ENCODE data around the gene CAMK1D.

Gene CAMK1D

GRCh38 chr10:12500381-12501303 is 151.3 kb downstream of the CAMK1D start:
- DNase-seq = no peak

DNA sequence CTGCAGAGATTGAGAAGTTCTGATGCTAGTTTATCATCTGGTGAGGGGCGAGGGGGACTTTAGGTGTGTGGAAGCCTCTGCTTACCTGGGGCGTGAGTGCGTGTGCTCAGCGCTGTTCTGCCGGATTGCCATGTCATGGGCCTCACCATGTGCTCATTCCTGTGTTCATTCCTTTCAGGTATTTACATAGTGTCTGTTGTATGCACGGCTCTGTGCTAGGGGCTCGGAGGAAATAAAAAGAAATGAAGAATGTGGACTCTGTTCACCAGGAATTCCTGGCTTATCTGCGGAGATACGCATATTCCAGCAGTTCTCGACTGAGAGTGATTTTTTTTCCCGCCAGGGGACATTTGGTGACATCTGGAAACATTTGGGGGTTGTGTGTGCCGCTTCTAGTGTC is 152.0 kb downstream of the CAMK1D start:
- DNase-seq = no peak

DNA sequence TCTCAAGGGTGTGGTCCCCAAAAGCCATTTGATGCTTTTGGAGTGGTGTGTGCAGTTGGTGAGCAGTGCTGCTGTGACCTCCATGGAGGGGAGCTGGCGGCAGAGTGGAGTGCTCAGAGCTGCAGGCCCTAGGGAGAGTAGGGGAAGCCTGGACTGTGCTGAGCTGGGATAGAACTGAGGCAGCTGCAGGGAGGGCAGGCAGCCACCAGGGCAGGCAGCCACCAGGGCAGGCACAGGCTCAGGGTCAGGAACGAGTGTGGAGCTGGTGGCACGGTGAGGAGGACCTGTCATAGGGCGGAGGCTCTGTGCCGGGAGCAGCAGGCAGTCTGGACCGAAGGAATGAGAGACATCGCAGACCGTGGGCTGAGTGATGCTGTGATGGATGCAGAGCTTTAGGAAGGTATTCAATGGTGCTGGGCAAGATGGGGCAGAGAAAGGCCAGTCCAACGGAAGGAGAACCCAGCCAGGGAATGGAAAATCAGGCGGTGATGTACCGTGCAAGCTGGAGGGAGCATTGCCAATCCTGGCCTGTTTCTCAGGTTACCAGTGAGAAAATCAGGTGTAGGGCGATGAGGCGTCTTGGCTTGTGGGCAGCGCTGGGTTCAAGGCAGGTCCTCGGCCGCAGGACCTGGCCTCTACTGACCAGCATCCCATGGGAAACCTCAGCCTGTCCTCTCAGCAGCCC is 152.6 kb downstream of the CAMK1D start:
- no peak for DNase-seq

GRCh38 chr10:12502526-12503274 is 153.4 kb downstream of the CAMK1D start:
- DNase-seq = no peak

GRCh38 chr10:12503311-12503710 is 154.0 kb downstream of the CAMK1D start:
- DNase-seq = no peak

- no peak for DNase-seq
Observed at GRCh38 chr10:12504176-12504575, 154.8 kb downstream of the CAMK1D start.

DNA sequence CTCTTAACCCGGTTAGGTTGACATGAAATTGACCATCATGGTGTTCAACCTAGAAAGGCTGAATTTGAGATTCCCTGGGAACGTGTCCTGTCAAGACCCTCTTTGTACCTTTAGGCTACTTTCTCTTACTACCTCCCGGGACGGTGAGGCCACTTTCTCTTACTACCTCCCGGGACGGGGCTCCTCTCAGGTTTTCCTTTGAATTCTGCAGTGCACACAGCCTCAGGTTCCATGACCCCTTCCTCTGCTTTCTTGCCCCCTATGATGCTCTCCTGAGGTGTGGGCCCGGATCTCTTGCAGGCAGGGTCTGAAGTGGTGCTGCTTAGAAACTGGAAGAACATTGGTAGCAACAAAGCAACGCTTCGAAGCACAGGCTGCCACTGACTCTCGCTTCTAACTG is 155.3 kb downstream of the CAMK1D start:
- no peak for DNase-seq

- no peak for DNase-seq
Observed at GRCh38 chr10:12505683-12506082, 156.3 kb downstream of the CAMK1D start.

GRCh38 chr10:12507165-12507850 is 158.0 kb downstream of the CAMK1D start:
- no peak for DNase-seq

DNA sequence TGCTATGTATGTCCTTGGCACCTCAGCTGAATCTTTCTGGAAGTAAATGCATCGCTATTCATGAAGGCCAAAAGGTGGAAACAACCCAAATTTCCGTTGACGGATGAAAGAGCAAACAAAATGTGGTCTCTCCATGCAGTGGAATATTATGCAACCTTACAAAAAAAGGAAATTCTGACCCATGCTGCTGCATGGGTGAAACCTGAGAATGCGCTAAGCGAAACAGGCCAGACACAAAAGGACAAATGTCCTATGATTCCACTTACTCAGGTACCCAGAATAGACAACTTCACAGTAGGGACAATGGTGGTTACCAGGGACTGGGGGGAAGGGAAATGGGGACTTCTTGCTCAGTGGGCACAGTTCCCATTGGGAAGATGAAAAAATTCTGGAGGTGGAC is 158.8 kb downstream of the CAMK1D start:
- no peak for DNase-seq

- no peak for DNase-seq
Observed at GRCh38 chr10:12509016-12509793, 159.9 kb downstream of the CAMK1D start.

DNA sequence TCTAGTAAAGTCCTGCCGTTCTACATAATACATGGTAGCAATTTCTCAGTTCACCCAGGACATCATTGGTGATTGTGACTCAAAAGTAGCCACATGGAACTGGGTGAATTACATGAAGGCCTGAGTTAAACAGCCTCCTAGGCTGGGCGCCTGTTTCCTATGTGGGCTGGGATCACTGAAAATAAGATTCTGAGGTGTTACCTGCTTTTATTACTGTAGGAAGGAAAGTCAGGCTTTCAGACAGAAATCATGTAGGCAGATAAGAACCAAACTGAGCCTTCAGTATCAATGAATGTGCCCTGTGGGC is 160.4 kb downstream of the CAMK1D start:
- no peak for DNase-seq

DNA sequence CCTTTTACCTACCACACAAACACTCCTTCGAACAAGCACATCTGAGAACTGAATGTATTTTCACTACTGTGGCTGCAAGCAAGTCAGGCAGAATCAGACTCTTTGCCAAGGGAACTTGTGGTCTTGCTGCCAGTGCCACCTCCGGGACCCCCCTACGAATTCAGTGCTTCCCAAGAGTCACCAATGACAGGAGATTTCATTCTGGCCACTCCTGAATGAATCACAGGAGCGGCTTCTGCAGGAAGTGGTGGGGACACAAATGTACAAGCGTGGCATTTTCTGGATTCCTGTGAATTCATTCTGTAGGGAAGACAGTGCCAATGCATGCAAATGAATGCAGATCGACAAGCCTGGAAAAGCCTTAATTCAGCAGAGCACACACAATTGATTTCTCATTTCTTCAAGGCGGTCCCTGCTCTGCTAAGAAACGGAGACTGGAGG is 161.2 kb downstream of the CAMK1D start:
- no peak for DNase-seq

DNA sequence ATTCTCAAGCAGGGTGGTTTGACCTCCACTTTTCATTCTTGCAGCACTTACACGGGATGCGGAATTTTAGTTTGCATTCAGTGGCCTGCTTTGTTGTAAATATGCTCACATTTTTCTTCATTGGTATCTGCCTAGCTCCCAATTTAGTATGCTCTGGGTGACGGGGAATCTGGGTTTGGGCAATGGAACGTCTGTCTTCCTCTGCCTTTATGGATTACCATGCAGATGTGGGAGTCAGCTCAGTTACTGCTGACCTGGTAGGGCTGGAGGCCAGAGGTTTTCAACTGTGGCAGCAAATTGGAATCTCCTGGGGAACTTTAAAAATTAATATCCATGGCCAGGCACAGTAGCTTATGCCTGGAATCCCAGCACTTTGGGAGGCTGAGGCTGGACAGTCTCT is 161.6 kb downstream of the CAMK1D start:
- DNase-seq = no peak

DNA sequence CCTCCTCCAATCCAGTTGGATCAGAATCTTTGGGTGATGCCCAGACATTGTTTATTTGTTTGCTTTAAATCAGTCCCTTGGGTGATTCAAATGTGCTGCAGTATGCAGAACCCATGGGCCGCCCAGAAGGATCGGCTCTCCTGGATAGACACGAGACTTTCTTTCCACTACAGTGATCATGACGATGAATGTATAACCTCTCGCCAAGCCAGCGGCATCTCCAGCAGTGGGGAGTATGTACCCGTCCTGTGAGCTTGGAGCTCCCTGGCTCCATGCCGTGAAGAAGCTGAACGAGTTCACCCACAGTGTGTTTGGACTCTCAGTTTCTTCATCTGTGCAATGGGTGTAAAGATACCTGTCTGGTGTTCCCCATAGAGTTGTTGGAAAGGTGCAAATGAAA is 162.3 kb downstream of the CAMK1D start:
- no peak for DNase-seq

- peak in 1 of 2 experiments; percentile 50 for DNase-seq
Observed at GRCh38 chr10:12512332-12513002, 163.1 kb downstream of the CAMK1D start.

- DNase-seq = peak in 1 of 2 experiments; percentile 44
Observed at GRCh38 chr10:12513003-12513365, 163.6 kb downstream of the CAMK1D start.

GRCh38 chr10:12513775-12514673 is 164.7 kb downstream of the CAMK1D start:
- DNase-seq = no peak

DNA sequence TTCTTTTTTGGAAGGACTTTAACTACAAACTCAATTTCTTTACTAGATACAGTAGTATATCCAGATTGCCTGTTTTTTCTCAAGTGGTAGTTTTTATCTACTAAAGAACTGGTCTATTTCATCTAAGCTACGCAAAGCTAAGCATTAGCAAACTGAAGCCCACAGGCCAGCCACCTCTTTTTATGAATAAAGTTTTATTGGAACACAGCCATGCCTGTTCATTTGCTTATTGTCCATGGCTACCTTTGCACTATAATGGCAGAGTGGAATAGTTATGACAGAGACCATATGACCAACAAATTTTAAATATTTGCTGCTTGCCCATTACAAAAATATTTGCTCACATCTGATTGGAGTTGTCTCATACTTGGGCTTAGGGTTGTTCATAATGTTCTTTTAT is 168.7 kb downstream of the CAMK1D start:
- DNase-seq = no peak

- no peak for DNase-seq
Observed at GRCh38 chr10:12521423-12521822, 172.1 kb downstream of the CAMK1D start.

DNA sequence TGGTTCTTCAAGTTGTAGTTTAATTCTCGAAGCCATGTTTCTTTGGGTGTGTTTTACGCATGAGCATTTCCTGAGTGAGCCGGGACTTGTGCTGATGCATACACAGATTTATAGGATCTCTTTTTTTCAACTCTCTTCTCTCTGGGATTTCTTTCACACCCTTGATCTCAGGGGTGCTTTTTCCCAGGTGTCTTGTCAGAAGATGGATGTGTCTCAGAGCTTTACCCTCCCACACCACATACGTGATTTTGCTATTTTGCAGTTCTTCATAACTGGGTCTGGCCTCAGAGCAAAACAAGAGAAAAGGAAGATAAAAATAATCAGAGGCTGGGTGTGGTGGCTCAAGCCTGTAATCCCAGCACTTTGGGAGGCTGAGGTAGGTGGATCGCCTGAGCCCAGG is 177.0 kb downstream of the CAMK1D start:
- no peak for DNase-seq

Measured in NCI-H1930 (cell line).